Heart right ventricle (tissue), 16 donors: ENCODE data around the gene AEBP1. TPM values are rescaled to one million over a fixed set of nuclear protein-coding genes. Genes with fewer than 3 reads are reported as not detected.

Source experiments
- ATAC-seq, 8 donors: fragments of 200-7000 bp; cut with Tn5 transposase; one replicate each; pipeline ENCODE4 v1.9.1; 2020; ENCODE audit warnings: mild to moderate bottlenecking in 8 of 8, moderate library complexity in 8 of 8, moderate number of reproducible peaks in 1 of 8
- DNase-seq, 2 donors: peaks; one replicate each; pipeline ENCODE4 v3.0.0-alpha.2; 2020
- H3K27ac ChIP-seq, 10 donors: fragments of 200-600 bp; sonication (generic) in 2 of 10; one replicate each; pipeline versions ENCODE4 v1.5.0 to v1.8.0; 2020 to 2022; ENCODE audit warnings: mild to moderate bottlenecking in 3 of 10
- H3K27me3 ChIP-seq, 7 donors: fragments of 200-600 bp; one replicate each; pipeline ENCODE4 v1.8.0; 2021 to 2022; ENCODE audit warnings: mild to moderate bottlenecking in 2 of 7
- H3K36me3 ChIP-seq, 9 donors: fragments of 200-600 bp; sonication (generic) in 1 of 9; one replicate each; pipeline versions ENCODE4 v1.5.0 to v1.8.0; 2020 to 2022; ENCODE audit warnings: mild to moderate bottlenecking in 2 of 9
- H3K4me1 ChIP-seq, 9 donors: fragments of 200-600 bp; sonication (generic) in 1 of 9; one replicate each; pipeline versions ENCODE4 v1.5.0 to v1.8.0; 2020 to 2022; ENCODE audit warnings: mild to moderate bottlenecking in 4 of 9
- H3K4me3 ChIP-seq, 10 donors: fragments of 200-600 bp; sonication (generic) in 2 of 10; one replicate each; pipeline versions ENCODE4 v1.5.0 to v1.8.0; 2020 to 2022; ENCODE audit warnings: mild to moderate bottlenecking in 7 of 10, moderate library complexity in 2 of 10
- H3K9me3 ChIP-seq, 11 donors: fragments of 200-600 bp in 10 of 11; sonication (generic) in 2 of 11; one replicate each; pipeline versions ENCODE4 v1.5.0 to v1.8.0; 2013 to 2022; ENCODE audit warnings: mild to moderate bottlenecking in 2 of 11, control low read depth in 1 of 11, moderate library complexity in 1 of 11
- WGBS, 2 donors: extraction: QIAGEN DNeasy Blood & Tissue Kit; methylation state at CpG; one replicate each; pipeline ENCODE4 v1.1.7; 2013; ENCODE audit warnings: inconsistent platforms in 1 of 2; 5-methylcytosine and 5-hydroxymethylcytosine counted together
- intact Hi-C, 10 donors: fragments of 100-400 bp; cut with DNase I; formaldehyde crosslinking; loops; one replicate each; pipeline versions ENCODE4 v1.11.1 to v1.14.2; 2022
- polyA plus RNA-seq, 2 donors: library from polyadenylated mRNA; stranded (reverse); fragments of 200-250 nt; gene quantifications; one replicate each; pipeline ENCODE4 v1.2.3, GENCODE V29; 2013
- total RNA-seq, 10 donors: library from RNA; stranded (reverse); fragmentation: NEBNext Ultra II Directional in 3 of 10; extraction: Animal tissue kit (Norgen Biotek cat#: 25700) in 3 of 10; gene quantifications; one replicate each; pipeline versions ENCODE4 v1.2.1 to v1.2.4, GENCODE V29; 2021 to 2023
- TF ChIP-seq, protein P1 (sequence below), 9 donors: fragments of 200-600 bp; sonication (generic) in 2 of 9; IDR thresholded peaks; one replicate each; pipeline versions ENCODE4 v1.5.0 to v1.8.0; 2021 to 2022; ENCODE audit warnings: antibody characterized with exemption in 9 of 9, mild to moderate bottlenecking in 5 of 9, moderate library complexity in 1 of 9
- donor health status: Arrhythmogenic right ventricular cardiomyopathy.
- donor health status: ischemic (EF 13 %, LVEDD 7.1; RV severe dilation, severe dysfunction).
- donor health status: healthy with polysubstance abuse.
- donor health status: DM: no; HTN: yes; CAD: no.
- donor health status: DM: no; HTN: no; CAD: no.
- donor health status: ischemic (EF 25% LVEDD 6.9; RV normal size, moderate dysfunction).
- donor health status: ischemic (EF 25% LVEDD 5.7; RV mildly dilated, moderate dysfunction).
- donor health status: healthy.
- donor health status: DM: yes; HTN: yes; CAD: no.
- donor health status: Ischemic cardiomyopathy.
- donor health status: ischemic (EF 35%, LVEDD 5.7; RV mildly dilated, moderate dysfunction).
- donor health status: nonischemic (EF 11% LVEDD 7.7; RV severe dilation, severe dysfunction).
- donor health status: DM: yes; HTN: yes; CAD: no.
- donor health status: PGD.
- donor health status: ischemic (EF 29% LVEDD 5.4; RV normal size, mild dysfunction).
- donor health status: nonischemic (EF 23%, LVEDD 6.1; RV moderate dilation, normal function).

The AEBP1 gene
- total and polyA plus RNA-seq, 12 donors: 14.1 to 33.7 (median 21.6) TPM

DNA sequence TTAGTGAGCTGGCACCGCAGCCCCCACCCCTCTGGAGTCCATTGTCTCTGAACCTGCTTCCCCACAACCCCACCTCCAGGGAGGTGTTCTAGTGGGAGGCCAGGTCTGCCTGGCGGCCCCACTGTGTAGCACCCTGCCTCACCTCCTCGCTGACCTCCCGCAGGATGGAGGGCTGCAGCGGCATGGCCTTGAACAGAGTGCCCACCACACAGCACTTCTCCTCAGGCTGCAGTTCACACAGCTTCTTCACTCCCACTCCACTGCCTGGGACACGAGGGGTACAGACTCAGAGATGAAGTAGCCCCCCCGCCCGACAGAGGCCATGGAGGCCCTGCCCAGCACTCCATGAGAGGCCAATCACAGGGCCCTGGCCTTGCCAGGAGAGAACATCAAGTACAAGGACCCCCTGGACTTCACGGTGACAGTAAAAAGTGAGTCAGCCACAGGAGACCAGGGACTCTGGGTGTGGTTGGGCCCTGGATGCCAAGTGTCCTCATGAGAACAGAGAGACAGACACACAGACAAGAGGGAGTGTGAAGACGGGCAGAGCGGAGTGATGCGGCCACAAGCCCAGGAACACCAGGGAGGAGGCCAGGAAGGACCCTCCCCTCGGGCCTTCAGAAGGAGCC, 13.8 kb downstream of the AEBP1 start:
- no peak for DNase-seq
- Histone ChIP-seq H3K27ac (no peak overlapping the region), H3K36me3 (peaks cover 0 to 86% (median 0%) of the 10 kb centered on the region in 9 donors), H3K9me3 (no peaks in the 10 kb centered on the region), H3K4me3 (no peak overlapping the region), H3K27me3 (no peaks in the 10 kb centered on the region), H3K4me1 (peaks cover 7 to 63% (median 25%) of the 10 kb centered on the region in 9 donors)
- TF ChIP-seq, protein P1, sequence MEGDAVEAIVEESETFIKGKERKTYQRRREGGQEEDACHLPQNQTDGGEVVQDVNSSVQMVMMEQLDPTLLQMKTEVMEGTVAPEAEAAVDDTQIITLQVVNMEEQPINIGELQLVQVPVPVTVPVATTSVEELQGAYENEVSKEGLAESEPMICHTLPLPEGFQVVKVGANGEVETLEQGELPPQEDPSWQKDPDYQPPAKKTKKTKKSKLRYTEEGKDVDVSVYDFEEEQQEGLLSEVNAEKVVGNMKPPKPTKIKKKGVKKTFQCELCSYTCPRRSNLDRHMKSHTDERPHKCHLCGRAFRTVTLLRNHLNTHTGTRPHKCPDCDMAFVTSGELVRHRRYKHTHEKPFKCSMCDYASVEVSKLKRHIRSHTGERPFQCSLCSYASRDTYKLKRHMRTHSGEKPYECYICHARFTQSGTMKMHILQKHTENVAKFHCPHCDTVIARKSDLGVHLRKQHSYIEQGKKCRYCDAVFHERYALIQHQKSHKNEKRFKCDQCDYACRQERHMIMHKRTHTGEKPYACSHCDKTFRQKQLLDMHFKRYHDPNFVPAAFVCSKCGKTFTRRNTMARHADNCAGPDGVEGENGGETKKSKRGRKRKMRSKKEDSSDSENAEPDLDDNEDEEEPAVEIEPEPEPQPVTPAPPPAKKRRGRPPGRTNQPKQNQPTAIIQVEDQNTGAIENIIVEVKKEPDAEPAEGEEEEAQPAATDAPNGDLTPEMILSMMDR (IDR thresholded peaks at IDR 0.05): no peak
- intact Hi-C loops: loop anchor here in 1 of 10 donors (5.0 kb wide), 1 partner anchor 36 kb away; the partner anchor contains the start of gene POLM
- 89 to 90% methylated on average over 13 of the region's 13 CpGs for WGBS, 2 donors
- ATAC-seq: no peak

DNA sequence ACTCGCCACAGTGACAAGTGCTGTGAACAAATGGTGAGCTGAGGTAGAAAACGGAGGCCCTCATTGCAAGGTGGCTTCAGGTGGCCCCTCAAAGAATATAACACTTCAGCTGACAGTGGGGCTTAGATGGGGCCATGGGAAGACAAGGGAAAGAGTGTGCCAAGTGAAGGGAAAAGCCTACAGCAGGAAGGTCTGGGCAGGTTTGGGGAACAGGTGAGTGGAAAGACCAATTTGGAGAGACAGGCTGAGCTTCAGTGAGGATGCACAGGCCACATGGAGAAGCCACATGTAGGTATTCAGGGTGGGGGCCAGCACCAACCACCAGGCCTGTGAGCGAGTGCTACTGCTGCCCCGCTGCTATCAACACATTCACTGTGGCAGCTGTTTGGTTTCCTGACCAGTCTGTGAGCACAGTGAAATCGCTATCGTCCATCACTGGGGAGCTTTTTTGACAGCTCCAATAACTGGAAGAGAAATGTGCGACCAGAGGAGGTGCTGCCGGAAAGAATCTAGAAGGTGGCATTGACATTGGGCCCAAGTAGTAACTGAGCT, 15.8 kb downstream of the AEBP1 start:
- Histone ChIP-seq H3K9me3 (no peaks in the 10 kb centered on the region), H3K27ac (no peak overlapping the region), H3K4me3 (no peak overlapping the region), H3K36me3 (peaks cover 0 to 69% (median 0%) of the 10 kb centered on the region in 9 donors), H3K27me3 (no peaks in the 10 kb centered on the region), H3K4me1 (peaks cover 0 to 55% (median 19%) of the 10 kb centered on the region in 9 donors)
- WGBS, 2 donors: 59 to 65% methylated on average over 8 of the region's 8 CpGs
- intact Hi-C loops: loop anchor here in 5 of 10 donors (5.0 kb wide), 4 partner anchors 33 to 82 kb away; partner anchors contain the start of genes POLM (in 2 of the 5) and YKT6 (in 1 of the 5)
- DNase-seq (no peak), ATAC-seq (no peak)
- TF ChIP-seq, protein P1 (IDR thresholded peaks at IDR 0.05): no peak

DNA sequence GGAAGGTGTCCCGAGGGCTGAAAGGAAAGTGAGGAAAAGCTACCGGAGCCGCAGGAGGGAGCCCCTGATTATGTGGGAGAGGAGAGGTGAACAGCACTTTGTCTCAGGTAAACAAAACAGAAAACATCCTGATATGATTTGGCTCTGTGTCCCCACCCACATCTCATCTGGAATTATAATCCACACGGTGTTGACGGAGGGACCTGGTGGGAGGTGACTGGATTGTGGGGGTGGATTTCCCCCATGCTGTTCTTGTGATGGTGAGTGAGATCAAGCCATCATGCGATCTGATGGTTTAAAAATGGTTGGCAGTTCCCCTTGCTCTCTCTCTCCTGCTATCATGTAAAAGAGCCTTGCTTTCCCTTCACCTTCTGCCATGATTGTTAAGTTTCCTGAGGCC, 16.2 kb downstream of the AEBP1 start:
- no peak overlapping the region for H3K4me3 ChIP-seq
- no peaks in the 10 kb centered on the region for H3K27me3 ChIP-seq
- no peaks in the 10 kb centered on the region for H3K9me3 ChIP-seq
- ATAC-seq (no peak), DNase-seq (no peak)
- H3K27ac ChIP-seq: no peak overlapping the region
- 66 to 71% methylated on average over 6 of the region's 6 CpGs for WGBS, 2 donors
- intact Hi-C loops: loop anchor here in 4 of 10 donors (5.0 kb wide), 4 partner anchors 33 to 82 kb away; partner anchors contain the start of genes POLM (in 1 of the 4) and YKT6 (in 1 of the 4)
- H3K36me3 ChIP-seq: peaks cover 0 to 64% (median 0%) of the 10 kb centered on the region in 9 donors
- H3K4me1 ChIP-seq: peaks cover 0 to 51% (median 18%) of the 10 kb centered on the region in 9 donors
- TF ChIP-seq, protein P1 (IDR thresholded peaks at IDR 0.05): no peak

DNA sequence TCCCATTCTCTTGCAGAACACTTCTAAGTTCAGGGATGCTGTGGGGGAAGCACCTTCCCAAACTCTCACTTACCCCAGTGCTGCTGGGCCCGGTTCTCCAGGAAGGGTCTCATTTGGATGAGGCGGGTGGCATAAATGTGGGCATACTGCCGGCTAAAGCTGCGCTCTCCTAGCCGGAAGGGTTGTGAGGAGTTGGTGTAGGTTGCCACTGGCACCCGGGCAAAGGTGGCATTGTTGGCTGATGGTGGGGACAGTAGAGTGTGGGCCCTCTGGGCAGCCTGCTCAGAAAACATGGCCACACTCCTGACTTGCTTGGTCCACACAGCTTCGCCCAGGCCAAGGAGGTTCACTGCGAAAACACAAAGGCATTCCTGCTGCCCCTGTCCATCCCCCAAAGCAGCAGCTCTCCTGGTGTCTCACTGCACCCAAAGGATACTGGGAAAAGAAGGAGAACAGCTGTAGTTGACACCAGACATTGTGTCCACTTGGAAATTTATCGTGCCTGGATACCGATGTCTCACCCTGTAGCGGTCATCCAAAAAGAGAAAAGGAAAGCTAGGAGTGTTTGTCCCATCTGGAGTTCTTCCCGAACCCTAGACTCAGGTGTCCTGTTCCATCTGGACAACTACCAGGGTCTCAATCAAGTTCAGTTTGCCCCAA, 17.7 kb downstream of the AEBP1 start:
- peaks cover 0 to 50% (median 0%) of the 10 kb centered on the region in 9 donors for H3K36me3 ChIP-seq
- WGBS, 2 donors: 94% methylated on average over 12 of the region's 12 CpGs
- H3K9me3 ChIP-seq: peaks cover 0 to under 1% (median 0%) of the 10 kb centered on the region in 11 donors
- H3K27ac ChIP-seq: peak overlapping the region in 2 of 10 donors; percentile 89 to 90
- peaks cover 0 to 47% (median 18%) of the 10 kb centered on the region in 9 donors for H3K4me1 ChIP-seq
- no peak for DNase-seq
- no peak for ATAC-seq
- TF ChIP-seq, protein P1 (IDR thresholded peaks at IDR 0.05): no peak
- intact Hi-C loops: loop anchor here in 6 of 10 donors (2.0 to 5.0 kb wide), 5 partner anchors 35 to 80 kb away; partner anchors contain the start of genes POLM (in 4 of the 6) and YKT6 (in 1 of the 6)
- H3K27me3 ChIP-seq: no peaks in the 10 kb centered on the region
- peak overlapping the region in 2 of 10 donors; percentile 86 to 90 for H3K4me3 ChIP-seq
